Measurements from ENCODE around the gene EIF2B2.

DNA sequence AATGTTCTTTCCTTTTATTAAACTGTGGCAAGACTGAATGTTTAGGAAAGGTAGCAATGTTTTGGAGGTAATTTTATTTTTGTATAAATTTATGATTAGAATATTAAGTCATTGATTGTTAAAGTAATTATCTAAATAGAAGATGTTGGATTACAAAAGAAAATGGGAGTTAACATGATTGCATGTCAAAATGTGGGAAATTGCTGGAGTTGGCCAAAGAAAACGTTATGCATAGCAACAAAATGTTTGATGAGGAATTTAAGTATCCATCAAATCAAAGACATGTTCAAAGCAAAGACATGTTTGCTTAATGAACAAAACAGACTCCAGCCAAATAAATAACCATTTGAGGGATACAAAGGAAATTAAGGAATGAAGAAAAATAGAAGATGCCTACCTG, 51.7 kb downstream of the EIF2B2 start:
- TF ChIP-seq, protein P1, sequence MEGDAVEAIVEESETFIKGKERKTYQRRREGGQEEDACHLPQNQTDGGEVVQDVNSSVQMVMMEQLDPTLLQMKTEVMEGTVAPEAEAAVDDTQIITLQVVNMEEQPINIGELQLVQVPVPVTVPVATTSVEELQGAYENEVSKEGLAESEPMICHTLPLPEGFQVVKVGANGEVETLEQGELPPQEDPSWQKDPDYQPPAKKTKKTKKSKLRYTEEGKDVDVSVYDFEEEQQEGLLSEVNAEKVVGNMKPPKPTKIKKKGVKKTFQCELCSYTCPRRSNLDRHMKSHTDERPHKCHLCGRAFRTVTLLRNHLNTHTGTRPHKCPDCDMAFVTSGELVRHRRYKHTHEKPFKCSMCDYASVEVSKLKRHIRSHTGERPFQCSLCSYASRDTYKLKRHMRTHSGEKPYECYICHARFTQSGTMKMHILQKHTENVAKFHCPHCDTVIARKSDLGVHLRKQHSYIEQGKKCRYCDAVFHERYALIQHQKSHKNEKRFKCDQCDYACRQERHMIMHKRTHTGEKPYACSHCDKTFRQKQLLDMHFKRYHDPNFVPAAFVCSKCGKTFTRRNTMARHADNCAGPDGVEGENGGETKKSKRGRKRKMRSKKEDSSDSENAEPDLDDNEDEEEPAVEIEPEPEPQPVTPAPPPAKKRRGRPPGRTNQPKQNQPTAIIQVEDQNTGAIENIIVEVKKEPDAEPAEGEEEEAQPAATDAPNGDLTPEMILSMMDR (IDR thresholded peaks at IDR 0.05), result no peak
- TF ChIP-seq POLR2A (IDR thresholded peaks at IDR 0.05), result no peak
